DND-41 (cell line): ENCODE measurements around the gene CD164L2.

ENCODE experiments used
- ATAC-seq: fragments of 200-7000 bp; cut with Tn5 transposase; 3 replicates; pipeline ENCODE4 v1.9.1; 2021; ENCODE audit warnings: low read depth; ENCODE audit not compliant: insufficient read depth
- DNase-seq: peaks from one replicate; pipeline ENCODE4 v3.0.0-alpha.2; 2020
- H2AFZ ChIP-seq: 2 replicates; pipeline ENCODE4 v1.6.0; 2012; ENCODE audit warnings: low read depth, low read length
- H3K27ac ChIP-seq: 2 replicates; pipeline ENCODE4 v1.5.1; 2012; ENCODE audit warnings: low read length, inconsistent platforms
- H3K27me3 ChIP-seq: fragments of 200-600 bp; sonication (generic); 2 replicates; pipeline ENCODE4 v1.6.0; 2012; ENCODE audit warnings: low read length, mild to moderate bottlenecking, inconsistent platforms; ENCODE audit not compliant: insufficient read depth, poor library complexity
- H3K36me3 ChIP-seq: 2 replicates; pipeline ENCODE4 v1.5.1; 2012; ENCODE audit warnings: low read length, inconsistent platforms; ENCODE audit not compliant: insufficient read depth
- H3K4me1 ChIP-seq: 2 replicates; pipeline ENCODE4 v1.5.1; 2012; ENCODE audit warnings: mild to moderate bottlenecking, low read length; ENCODE audit not compliant: insufficient read depth
- H3K4me2 ChIP-seq: 2 replicates; pipeline ENCODE4 v1.6.0; 2012; ENCODE audit warnings: mild to moderate bottlenecking, moderate library complexity, low read length, inconsistent platforms; ENCODE audit not compliant: insufficient read depth
- H3K4me3 ChIP-seq, 2 experiments: fragments of 200-600 bp in 1 of 2; shearing (Covaris generic) in 1 of 2; 2 replicates each; pipeline ENCODE4 v1.5.1; 2012 to 2016; ENCODE audit warnings: inconsistent platforms in 2 of 2, low read length in 2 of 2, mild to moderate bottlenecking in 2 of 2, low read depth in 1 of 2, moderate library complexity in 1 of 2
- H3K79me2 ChIP-seq: 2 replicates; pipeline ENCODE4 v1.6.0; 2012; ENCODE audit warnings: low read length, inconsistent platforms; ENCODE audit not compliant: insufficient read depth
- H3K9ac ChIP-seq: 2 replicates; pipeline ENCODE4 v1.6.0; 2012; ENCODE audit warnings: low read depth, mild to moderate bottlenecking, inconsistent platforms, low read length, moderate library complexity
- H3K9me3 ChIP-seq: 2 replicates; pipeline ENCODE4 v1.5.1; 2012; ENCODE audit warnings: low read length, moderate library complexity, mild to moderate bottlenecking, inconsistent platforms; ENCODE audit not compliant: insufficient read depth, severe bottlenecking
- H4K20me1 ChIP-seq: 2 replicates; pipeline ENCODE4 v1.6.0; 2012; ENCODE audit warnings: low read length; ENCODE audit not compliant: insufficient read depth
- EZH2 ChIP-seq: IDR thresholded peaks from 3 replicates; pipeline ENCODE4 v1.6.1; 2012; ENCODE audit warnings: borderline replicate concordance, low read depth, mild to moderate bottlenecking, moderate library complexity, low read length, inconsistent platforms; ENCODE audit not compliant: severe bottlenecking
- TF ChIP-seq, protein P1 (sequence below): IDR thresholded peaks from 2 replicates; pipeline ENCODE4 v1.5.1; 2012; ENCODE audit warnings: borderline replicate concordance, low read length, moderate library complexity, mild to moderate bottlenecking; ENCODE audit not compliant: poor library complexity, severe bottlenecking; ENCODE audit errors: extremely low read depth

The CD164L2 gene

DNA sequence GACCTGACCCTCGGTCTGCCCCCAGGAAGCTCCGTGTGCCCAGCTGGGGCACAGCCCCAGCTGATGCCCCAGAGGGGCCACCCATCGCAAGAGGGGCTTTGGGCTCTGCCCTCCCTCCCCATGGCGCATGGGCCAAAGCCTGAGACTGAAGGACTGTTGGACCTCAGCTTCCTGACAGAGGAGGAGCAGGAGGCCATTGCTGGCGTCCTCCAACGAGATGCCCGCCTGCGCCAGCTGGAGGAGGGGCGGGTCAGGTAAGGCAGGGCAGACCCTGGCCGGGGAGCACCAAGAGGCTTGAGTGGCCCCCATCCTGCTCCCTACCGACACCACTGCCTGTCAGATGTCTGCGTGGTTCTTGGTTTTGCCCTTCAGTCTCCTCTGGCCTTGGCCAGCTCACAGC lies 37.9 kb downstream of the CD164L2 start:
- H4K20me1 ChIP-seq = no peaks in the 10 kb centered on the region
- no peak overlapping the region for H3K4me3 ChIP-seq
- H3K9me3 ChIP-seq = no peaks in the 10 kb centered on the region
- H3K9ac ChIP-seq = no peak overlapping the region
- H3K27me3 ChIP-seq = no peaks in the 10 kb centered on the region
- ATAC-seq = no peak
- peaks cover 9% of the 10 kb centered on the region for H3K4me1 ChIP-seq
- no peak for DNase-seq
- H3K36me3 ChIP-seq = no peaks in the 10 kb centered on the region
- H3K27ac ChIP-seq = no peak overlapping the region
- no peak overlapping the region for H2AFZ ChIP-seq
- H3K4me2 ChIP-seq = no peak overlapping the region
- no peak for TF ChIP-seq EZH2
- TF ChIP-seq, protein P1, sequence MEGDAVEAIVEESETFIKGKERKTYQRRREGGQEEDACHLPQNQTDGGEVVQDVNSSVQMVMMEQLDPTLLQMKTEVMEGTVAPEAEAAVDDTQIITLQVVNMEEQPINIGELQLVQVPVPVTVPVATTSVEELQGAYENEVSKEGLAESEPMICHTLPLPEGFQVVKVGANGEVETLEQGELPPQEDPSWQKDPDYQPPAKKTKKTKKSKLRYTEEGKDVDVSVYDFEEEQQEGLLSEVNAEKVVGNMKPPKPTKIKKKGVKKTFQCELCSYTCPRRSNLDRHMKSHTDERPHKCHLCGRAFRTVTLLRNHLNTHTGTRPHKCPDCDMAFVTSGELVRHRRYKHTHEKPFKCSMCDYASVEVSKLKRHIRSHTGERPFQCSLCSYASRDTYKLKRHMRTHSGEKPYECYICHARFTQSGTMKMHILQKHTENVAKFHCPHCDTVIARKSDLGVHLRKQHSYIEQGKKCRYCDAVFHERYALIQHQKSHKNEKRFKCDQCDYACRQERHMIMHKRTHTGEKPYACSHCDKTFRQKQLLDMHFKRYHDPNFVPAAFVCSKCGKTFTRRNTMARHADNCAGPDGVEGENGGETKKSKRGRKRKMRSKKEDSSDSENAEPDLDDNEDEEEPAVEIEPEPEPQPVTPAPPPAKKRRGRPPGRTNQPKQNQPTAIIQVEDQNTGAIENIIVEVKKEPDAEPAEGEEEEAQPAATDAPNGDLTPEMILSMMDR = no peak
- H3K79me2 ChIP-seq = no peaks in the 10 kb centered on the region

DNA sequence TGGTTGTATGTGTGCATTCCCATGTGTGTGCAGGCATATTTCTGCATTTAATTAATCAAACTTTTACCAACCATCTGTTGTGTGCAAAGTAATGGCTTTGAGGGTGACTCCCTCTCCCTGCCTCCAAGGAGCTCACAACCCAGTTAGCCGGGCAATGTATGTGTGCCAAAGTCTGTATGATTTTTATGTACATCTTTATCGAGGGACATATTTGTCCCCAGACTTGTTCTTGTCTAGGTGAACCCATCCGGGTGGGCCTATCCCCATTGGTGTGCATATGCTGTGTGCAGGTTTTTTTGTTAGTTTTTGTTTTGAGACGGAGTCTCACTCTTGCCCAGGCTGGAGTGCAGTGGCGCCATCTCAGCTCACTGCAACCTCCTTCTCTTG lies 39.5 kb downstream of the CD164L2 start:
- ATAC-seq (no peak), DNase-seq (no peak)
- H3K4me2 ChIP-seq = no peak overlapping the region
- H4K20me1 ChIP-seq = no peaks in the 10 kb centered on the region
- TF ChIP-seq, protein P1 = no peak
- TF ChIP-seq EZH2 = no peak
- H3K9ac ChIP-seq = no peak overlapping the region
- no peak overlapping the region for H3K4me3 ChIP-seq
- H2AFZ ChIP-seq = peak overlapping the region; percentile 36; the same call in 1 of the 2 replicates
- H3K9me3 ChIP-seq = no peaks in the 10 kb centered on the region
- no peaks in the 10 kb centered on the region for H3K79me2 ChIP-seq
- peaks cover under 1% of the 10 kb centered on the region; the same call in 1 of the 2 replicates for H3K36me3 ChIP-seq
- peaks cover 9% of the 10 kb centered on the region for H3K4me1 ChIP-seq
- H3K27me3 ChIP-seq = no peaks in the 10 kb centered on the region
- 0 out of 2 replicates have a peak overlapping the region, but pooled peaks have one; percentile 30 for H3K27ac ChIP-seq

DNA sequence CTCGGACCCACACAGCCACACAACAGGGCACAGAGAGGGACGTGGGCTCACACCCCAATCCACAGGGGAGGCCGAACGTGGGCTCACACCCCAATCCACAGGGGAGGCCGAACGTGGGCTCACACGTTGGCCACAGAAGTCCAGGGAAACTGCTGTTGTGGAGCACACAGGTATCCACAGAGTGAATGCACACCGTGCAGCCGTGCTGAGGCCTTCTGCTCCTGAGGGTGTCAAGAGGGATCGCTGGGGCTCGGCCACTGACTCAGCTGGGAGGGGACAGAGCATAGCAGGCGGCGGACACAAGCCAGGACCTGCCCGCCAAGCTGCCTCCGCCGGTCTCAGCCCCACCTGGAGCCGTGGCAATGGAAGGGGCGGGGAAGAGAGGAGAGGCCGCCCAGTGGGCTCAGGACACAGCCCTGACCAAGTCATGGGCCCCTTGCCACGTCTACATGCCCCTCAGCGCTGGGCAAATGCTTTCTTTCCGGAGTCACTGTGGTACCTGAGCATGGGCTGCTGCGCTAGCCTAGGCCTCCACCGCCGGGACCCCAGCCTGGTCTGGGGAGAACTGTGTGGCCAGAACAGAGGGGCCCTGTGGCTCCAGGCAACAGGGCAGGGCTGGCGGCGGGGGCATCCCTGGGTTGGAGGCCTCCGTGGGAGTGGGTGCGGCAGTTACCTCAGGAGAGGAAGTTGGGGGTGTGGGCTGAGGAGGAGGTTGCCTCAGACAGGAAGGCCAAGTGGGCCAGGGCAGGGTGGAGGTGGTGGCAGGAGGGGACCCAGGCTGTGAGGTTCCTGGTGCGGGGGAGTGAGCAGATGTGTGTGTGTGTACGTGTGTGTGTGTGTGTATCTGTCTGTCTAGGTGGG lies 40.1 kb downstream of the CD164L2 start:
- H2AFZ ChIP-seq = peak overlapping the region; percentile 36; the same call in 1 of the 2 replicates
- H3K27ac ChIP-seq = 0 out of 2 replicates have a peak overlapping the region, but pooled peaks have one; percentile 30
- H4K20me1 ChIP-seq = no peaks in the 10 kb centered on the region
- H3K9me3 ChIP-seq = no peaks in the 10 kb centered on the region
- TF ChIP-seq, protein P1 = no peak
- TF ChIP-seq EZH2 = no peak
- no peak overlapping the region for H3K9ac ChIP-seq
- DNase-seq = peak; percentile 80
- H3K4me2 ChIP-seq = no peak overlapping the region
- H3K27me3 ChIP-seq = no peaks in the 10 kb centered on the region
- no peak overlapping the region for H3K4me3 ChIP-seq
- peaks cover 4% of the 10 kb centered on the region; the same call in 1 of the 2 replicates for H3K36me3 ChIP-seq
- H3K79me2 ChIP-seq = no peaks in the 10 kb centered on the region
- ATAC-seq = peak; percentile 81
- peaks cover 9% of the 10 kb centered on the region for H3K4me1 ChIP-seq
